Fibroblast of pulmonary artery (primary cell): Measurements from ENCODE around the gene PAXIP1.

ENCODE experiments used
- DNase-seq: peaks from one replicate; pipeline ENCODE4 v3.0.0-alpha.2; 2010; ENCODE audit warnings: low read depth
- H3K4me3 ChIP-seq: replicated peaks from 2 replicates; pipeline ENCODE4 v1.5.1; 2011; ENCODE audit warnings: low read depth, mild to moderate bottlenecking, control low read depth, low read length, moderate library complexity
- TF ChIP-seq, protein P1 (sequence below): IDR thresholded peaks from 2 replicates; pipeline ENCODE4 v1.5.1; 2011; ENCODE audit warnings: mild to moderate bottlenecking, control low read depth, low read length, inconsistent platforms; ENCODE audit errors: missing control alignments

The PAXIP1 gene

DNA sequence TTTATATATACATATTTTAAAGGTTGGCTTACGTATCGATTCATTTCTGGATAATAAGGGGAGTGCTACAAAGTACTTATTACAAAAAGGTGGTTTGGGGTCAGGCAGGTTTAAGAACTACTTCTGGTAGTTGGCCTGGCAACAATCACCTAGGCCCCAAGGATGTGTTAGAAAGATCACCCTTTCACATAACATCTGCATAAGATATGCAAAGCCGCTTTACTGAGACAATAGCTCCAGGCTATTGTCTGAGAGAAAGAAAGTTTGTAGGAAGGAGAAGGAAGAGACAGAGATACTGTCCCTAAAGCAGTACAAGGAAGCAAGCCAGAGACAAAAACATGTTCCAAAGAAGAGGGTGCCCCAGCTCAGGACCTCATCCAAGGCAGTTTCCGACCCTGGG, 6.2 kb downstream of the PAXIP1 start:
- DNase-seq: no peak
- H3K4me3 ChIP-seq: no peak overlapping the region
- TF ChIP-seq, protein P1, sequence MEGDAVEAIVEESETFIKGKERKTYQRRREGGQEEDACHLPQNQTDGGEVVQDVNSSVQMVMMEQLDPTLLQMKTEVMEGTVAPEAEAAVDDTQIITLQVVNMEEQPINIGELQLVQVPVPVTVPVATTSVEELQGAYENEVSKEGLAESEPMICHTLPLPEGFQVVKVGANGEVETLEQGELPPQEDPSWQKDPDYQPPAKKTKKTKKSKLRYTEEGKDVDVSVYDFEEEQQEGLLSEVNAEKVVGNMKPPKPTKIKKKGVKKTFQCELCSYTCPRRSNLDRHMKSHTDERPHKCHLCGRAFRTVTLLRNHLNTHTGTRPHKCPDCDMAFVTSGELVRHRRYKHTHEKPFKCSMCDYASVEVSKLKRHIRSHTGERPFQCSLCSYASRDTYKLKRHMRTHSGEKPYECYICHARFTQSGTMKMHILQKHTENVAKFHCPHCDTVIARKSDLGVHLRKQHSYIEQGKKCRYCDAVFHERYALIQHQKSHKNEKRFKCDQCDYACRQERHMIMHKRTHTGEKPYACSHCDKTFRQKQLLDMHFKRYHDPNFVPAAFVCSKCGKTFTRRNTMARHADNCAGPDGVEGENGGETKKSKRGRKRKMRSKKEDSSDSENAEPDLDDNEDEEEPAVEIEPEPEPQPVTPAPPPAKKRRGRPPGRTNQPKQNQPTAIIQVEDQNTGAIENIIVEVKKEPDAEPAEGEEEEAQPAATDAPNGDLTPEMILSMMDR: no peak

- no peak overlapping the region for H3K4me3 ChIP-seq
- TF ChIP-seq, protein P1: no peak
- DNase-seq: no peak
These were observed 6.8 kb downstream of the PAXIP1 start for GRCh38 chr7:154996101-154996500.

- DNase-seq: no peak
- TF ChIP-seq, protein P1: no peak
- H3K4me3 ChIP-seq: no peak overlapping the region
These were observed 7.9 kb downstream of the PAXIP1 start for GRCh38 chr7:154994996-154995395.

GRCh38 chr7:154990964-154991540, 11.9 kb downstream of the PAXIP1 start:
- no peak overlapping the region for H3K4me3 ChIP-seq
- TF ChIP-seq, protein P1: no peak
- no peak for DNase-seq

GRCh38 chr7:154987571-154987970, 15.4 kb downstream of the PAXIP1 start:
- no peak overlapping the region for H3K4me3 ChIP-seq
- TF ChIP-seq, protein P1: no peak
- no peak for DNase-seq

DNA sequence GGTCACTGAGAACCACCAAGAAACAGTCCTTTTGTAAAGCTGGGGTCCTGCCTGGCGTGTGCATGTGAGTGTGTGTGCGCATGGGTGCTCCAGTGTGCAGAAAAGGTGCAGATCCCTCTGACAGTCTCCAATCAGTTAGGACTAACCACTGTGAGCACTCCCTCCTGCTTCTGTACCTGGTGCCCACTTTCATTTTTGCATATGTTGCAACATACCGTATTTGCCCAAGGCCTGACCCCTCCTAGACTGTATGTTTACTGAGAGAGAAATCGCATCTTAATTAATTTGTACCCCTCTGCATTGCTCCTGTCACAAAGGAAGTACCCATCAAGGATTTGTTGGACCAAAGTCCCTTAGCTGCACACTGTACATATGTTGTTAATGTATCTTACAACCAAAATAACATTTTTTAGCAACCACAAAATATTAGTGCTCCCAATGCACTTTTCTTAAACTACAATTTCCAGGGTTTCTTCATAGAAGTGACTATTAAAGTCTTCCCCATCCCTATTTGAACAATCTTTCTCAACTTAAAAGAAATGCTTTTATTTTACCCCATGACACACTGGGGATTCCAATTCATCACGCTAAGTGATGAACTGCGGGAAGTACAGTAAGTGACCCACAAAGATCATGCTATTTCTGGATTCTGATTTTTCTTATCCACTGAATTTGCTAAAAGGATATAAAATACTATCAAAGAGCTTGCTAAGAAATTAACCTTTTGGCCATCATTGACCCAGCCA, 16.6 kb downstream of the PAXIP1 start:
- no peak overlapping the region for H3K4me3 ChIP-seq
- DNase-seq: no peak
- TF ChIP-seq, protein P1: no peak

GRCh38 chr7:154985230-154985629, 17.7 kb downstream of the PAXIP1 start:
- DNase-seq: no peak
- H3K4me3 ChIP-seq: no peak overlapping the region
- TF ChIP-seq, protein P1: no peak
